HG02588 (cell line): Measurements from ENCODE around the gene ARHGAP21.
A peak's percentile ranks its signal among the peaks of the same experiment; 100 is the strongest.

ENCODE experiments used
- ATAC-seq: cut with Tn5 transposase; IDR thresholded peaks from one replicate; pipeline ENCODE4 v1.9.1; 2021; ENCODE audit warnings: mild to moderate bottlenecking, moderate library complexity; ENCODE audit not compliant: unreplicated experiment

ARHGAP21 gene

GRCh38 chr10:24722676-24723385 is 856 bp downstream of the ARHGAP21 start:
- ATAC-seq: peak; percentile 31

DNA sequence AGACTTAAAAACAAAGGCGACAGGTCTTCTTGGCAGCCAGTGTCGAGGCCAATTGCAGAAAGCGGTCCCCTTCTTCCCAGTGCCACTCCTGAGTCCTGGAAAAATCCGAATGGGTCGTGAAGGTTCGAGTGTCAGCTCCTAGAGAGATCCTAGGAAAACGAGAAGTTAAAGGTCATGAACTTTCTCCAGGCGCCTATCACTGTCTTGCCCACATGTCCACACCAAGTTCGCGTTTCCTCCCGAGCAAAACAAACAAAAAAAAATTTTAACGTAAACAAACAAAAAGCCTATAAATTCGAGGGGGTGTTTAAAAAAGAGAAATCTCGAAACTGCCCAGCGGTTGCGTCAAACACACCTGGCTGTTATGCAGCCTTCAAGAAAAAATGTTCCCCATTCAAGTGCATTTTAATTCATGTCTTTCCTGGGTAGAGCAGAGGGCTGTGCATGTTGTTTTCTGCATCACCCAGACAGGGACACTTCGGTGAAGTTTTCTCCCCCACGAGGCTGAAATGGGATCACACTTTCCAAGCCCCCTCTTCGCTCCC is 1.5 kb downstream of the ARHGAP21 start:
- ATAC-seq: no peak

GRCh38 chr10:24721229-24722106 is 2.2 kb downstream of the ARHGAP21 start:
- ATAC-seq: no peak

DNA sequence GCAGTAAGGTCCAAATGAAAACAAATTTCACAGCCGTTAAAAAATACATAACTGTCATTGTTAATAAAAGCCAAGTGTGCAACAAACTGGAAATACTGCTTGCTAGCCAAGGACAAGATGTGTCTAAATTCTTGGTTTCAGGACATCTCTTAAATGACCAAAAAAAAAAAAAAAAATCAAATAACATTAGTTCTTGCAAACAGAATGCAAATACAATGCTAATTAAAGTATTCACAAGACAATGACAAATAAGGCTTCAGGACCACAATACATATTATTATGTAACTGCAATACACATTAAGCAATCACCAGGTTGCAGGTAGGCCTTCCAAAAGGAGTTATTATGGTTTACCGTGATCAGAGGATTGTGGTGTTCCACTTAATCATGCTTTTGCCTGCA is 3.6 kb downstream of the ARHGAP21 start:
- ATAC-seq: no peak

DNA sequence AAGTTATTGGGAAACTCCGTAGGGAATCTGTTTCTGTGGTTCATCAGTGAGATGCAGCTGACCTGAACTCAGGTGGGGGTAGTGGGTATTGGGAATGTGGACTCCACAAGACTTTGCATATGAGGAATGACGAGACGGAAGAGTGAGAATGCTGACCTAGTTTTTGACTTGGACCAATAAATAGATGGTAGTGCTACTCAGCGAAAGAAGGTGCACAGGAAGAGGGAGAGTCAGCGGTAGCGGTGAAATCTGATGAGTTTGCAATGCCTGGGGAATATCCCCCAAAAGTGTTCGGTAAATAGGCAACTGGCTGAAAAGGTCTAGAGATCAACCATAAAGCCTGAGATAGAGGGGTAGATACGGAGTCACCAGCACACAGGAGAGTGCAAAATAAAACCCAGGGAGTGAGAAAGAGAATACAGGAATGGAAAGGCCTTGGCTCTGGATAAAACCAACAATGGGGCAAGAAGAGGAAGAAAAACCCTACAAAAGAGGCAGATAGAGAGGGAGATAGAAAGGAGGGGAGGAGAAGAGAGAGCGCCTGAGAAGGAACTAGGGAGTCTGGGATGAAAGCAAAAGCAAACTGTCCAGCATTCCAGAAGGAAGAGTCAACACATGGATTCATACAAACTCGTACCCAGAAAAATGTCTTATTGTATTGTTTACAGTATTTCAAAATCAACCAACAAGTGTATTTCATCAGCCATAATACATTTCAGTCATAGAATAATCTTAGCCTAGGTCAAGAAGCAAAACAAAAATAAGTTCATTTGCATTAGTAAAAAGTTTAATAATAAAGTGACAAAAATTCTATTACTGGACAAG is 5.4 kb downstream of the ARHGAP21 start:
- ATAC-seq: no peak

- ATAC-seq: no peak
Observed at GRCh38 chr10:24716295-24716694, 7.4 kb downstream of the ARHGAP21 start.

- no peak for ATAC-seq
Observed at GRCh38 chr10:24715246-24715769, 8.4 kb downstream of the ARHGAP21 start.

- ATAC-seq: no peak
Observed at GRCh38 chr10:24713086-24713485, 10.6 kb downstream of the ARHGAP21 start.

- ATAC-seq: no peak
Observed at GRCh38 chr10:24711465-24711864, 12.2 kb downstream of the ARHGAP21 start.

DNA sequence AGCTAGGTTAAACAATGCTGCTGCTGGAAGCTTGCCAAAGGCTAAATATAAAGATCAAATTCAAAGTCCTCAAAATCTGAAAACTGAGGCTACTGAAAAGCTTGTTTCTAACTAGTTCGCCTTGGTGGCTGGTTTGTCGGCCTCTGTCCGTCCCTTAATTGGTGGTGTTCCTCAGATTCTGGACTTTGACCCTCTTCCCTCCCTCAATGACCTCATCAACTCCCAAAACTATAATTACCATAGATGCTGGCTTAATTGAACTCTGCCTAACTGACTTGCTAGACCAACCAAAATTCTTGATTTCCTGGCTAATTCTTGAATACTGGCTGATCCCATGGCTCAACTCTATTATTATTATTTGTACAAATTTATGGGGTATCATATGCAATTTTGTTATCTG is 15.6 kb downstream of the ARHGAP21 start:
- no peak for ATAC-seq

DNA sequence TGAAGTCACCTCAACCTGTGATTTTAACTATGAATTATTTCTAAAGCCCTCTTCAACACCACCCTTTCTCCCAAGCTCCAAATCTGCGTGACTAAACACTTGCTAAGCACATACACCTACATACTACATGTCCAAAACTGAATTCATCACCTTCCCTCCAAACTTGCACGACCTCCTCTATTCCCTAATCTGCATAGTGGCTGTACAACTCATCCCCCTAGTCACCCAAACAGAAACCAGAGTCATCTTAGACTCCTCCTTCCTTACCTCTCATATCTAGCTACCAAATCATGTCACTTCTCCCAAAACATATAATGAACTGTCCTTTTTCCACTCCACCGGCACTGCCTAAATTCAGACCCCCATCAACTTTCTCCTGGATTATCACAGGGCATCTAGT is 16.2 kb downstream of the ARHGAP21 start:
- peak; percentile 84 for ATAC-seq

DNA sequence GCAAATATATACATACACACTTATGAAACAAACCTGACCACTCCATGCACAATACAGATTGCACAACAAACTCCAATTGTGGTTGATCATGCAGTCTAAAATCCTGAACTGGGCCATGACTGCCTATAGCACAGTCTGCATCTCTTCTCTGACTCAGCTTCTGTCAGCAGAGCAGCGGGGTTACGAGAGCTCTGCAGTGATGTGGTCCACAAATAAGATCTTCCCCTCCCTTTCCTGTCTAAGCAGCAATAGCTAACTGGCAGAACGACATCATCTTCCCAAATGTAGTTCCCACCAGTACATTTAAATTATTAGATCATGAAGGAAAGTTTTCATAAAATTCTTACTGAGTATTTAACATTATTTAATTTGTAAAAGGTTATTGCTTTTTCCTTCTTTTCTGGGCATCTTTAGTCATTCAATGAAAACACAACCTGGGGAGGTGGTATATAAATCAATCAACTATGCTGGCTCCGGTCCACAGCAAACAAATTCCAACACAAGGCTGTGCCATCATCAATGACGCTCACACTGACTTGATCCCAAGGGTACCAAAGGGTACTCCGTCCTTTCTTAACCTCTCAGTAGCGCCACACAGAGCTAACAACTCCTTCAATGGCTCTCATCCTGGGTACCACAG is 17.1 kb downstream of the ARHGAP21 start:
- ATAC-seq: peak; percentile 52

GRCh38 chr10:24703700-24704099 is 20.0 kb downstream of the ARHGAP21 start:
- ATAC-seq: no peak

DNA sequence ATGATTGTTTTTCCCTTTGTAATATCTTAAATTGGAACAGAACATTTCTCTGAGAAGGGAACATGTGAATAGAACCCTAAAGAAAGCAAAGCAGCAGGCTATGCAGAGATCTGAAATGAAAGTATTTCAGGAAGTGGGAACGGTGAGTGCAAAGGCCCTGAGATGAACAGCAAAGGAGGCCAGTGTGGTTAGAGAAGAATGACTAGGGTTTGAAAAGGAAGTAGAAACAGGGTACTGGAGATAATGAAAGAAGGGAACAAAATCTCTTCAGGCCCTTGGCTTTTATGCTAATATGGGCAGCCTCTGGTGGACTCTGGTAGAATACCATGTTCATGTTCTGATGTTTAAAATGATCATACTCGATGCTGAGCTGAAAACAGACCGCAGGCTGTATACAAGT is 22.2 kb downstream of the ARHGAP21 start:
- ATAC-seq: peak; percentile 75

DNA sequence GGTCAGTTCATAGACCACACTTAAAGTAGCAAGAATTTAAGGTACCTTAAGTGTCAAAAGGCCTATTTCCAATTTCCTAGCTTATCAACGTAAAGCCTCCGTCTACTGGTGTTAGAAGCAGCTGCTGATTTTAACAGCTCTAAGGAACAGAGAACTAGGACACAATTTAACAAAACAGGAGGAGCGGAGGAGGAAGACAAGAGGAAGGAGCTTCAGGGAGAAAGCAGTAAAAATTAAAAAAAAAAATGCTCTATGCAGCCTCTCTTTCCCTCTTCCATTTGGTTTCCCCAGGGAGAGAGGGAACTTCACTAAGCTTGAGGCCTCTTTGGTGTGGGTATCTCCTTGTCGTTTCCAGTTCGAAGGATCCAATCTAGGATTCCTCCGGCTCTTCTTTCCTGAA is 22.7 kb downstream of the ARHGAP21 start:
- no peak for ATAC-seq

GRCh38 chr10:24698270-24698669 is 25.4 kb downstream of the ARHGAP21 start:
- ATAC-seq: no peak

DNA sequence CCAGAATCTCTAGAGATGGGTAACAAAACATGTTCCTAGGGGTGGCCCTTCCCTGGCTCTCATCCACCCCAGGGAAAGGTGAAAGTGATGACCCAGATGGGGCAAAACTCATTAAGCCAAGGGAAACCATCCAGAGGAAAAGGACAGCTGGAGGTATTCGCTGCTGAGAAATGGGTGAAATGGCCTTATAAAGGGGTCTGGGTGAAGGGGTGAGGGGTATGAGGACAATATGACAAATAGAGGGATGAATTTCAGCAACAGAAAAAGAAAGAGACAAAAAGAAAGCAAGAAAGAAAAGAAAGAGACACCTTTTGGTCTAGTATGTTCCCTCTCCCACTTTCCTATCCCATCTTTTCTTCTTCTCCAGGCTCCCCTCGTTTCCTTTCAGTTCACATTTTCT is 26.6 kb downstream of the ARHGAP21 start:
- no peak for ATAC-seq

GRCh38 chr10:24695452-24695851 is 28.2 kb downstream of the ARHGAP21 start:
- no peak for ATAC-seq

GRCh38 chr10:24694086-24694485 is 29.6 kb downstream of the ARHGAP21 start:
- ATAC-seq: no peak

DNA sequence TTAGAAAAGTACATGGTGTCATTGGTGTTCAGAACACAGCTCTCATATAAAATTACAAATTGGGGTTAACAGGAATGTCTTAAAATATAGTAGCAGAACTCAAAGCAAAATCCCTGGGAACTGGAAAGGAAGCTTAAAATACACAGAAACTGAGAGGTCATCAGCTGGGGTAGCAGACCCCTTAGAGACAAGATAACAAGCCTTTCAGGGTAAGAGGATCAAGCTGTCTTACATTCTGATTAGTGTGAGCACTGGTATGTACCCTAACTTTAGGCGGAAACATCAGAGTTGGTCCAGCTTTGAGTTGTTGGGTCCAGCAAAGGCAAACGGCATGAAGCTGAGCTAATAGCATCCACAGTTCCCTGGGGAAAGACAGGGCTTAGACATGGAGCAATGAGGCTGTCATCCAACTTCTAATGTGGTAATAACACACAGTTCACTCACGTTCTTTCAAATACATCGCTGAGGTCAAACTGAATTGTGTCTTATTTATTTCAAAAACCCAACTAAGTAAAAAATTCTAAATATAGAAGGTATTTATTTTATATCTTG is 32.6 kb downstream of the ARHGAP21 start:
- ATAC-seq: no peak
